ENCODE data around the gene CDK2.

DNA sequence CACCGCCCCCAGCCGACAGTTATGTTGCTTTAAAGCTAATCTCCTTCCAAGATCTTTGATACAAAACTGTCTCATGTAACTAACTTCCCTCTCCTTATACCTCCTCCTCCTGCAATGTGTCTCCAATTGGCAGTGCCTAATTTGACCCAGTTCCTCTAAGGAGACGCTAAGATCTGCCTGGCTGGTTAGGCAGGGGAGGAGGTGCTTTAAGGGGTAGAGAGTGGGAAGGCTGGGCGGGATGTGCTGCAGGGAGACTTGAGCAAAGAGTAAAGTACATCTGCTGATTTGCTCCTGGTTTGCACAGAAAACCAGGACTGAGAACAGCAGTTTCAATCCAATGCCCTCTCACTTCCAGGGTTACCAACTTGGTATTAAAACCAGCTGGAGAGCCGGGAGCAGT, 46.9 kb downstream of the CDK2 start:
- TF ChIP-seq EP300 (IDR thresholded peaks at IDR 0.05) = no peak
- TF ChIP-seq, protein P1, sequence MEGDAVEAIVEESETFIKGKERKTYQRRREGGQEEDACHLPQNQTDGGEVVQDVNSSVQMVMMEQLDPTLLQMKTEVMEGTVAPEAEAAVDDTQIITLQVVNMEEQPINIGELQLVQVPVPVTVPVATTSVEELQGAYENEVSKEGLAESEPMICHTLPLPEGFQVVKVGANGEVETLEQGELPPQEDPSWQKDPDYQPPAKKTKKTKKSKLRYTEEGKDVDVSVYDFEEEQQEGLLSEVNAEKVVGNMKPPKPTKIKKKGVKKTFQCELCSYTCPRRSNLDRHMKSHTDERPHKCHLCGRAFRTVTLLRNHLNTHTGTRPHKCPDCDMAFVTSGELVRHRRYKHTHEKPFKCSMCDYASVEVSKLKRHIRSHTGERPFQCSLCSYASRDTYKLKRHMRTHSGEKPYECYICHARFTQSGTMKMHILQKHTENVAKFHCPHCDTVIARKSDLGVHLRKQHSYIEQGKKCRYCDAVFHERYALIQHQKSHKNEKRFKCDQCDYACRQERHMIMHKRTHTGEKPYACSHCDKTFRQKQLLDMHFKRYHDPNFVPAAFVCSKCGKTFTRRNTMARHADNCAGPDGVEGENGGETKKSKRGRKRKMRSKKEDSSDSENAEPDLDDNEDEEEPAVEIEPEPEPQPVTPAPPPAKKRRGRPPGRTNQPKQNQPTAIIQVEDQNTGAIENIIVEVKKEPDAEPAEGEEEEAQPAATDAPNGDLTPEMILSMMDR (IDR thresholded peaks at IDR 0.05) = no peak

All from stomach (tissue), 4 donors.